Measurements from ENCODE around the gene FAM156B.
"Not testable (repeated sequence)": the region's sequence is repeated elsewhere in the genome, so short reads cannot be mapped to it uniquely, and the experiment has no call there.

The FAM156B gene, protein sequence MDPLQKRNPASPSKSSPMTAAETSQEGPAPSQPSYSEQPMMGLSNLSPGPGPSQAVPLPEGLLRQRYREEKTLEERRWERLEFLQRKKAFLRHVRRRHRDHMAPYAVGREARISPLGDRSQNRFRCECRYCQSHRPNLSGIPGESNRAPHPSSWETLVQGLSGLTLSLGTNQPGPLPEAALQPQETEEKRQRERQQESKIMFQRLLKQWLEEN

GRCh38 chrX:52896855-52897709 is at the start of gene FAM156B:
FAM156B (plus strand) TSS chrX:52897330; CDS start chrX:52907226, 9,896 bp downstream.
- ATAC-seq (replicated peaks; ENCODE audit: extremely low read depth, poor library complexity, severe bottlenecking) = peak; percentile 86
- H3K27me3 Mint-ChIP-seq; H3K36me3 Mint-ChIP-seq (ENCODE audit: insufficient read depth): not testable (repeated sequence)

DNA sequence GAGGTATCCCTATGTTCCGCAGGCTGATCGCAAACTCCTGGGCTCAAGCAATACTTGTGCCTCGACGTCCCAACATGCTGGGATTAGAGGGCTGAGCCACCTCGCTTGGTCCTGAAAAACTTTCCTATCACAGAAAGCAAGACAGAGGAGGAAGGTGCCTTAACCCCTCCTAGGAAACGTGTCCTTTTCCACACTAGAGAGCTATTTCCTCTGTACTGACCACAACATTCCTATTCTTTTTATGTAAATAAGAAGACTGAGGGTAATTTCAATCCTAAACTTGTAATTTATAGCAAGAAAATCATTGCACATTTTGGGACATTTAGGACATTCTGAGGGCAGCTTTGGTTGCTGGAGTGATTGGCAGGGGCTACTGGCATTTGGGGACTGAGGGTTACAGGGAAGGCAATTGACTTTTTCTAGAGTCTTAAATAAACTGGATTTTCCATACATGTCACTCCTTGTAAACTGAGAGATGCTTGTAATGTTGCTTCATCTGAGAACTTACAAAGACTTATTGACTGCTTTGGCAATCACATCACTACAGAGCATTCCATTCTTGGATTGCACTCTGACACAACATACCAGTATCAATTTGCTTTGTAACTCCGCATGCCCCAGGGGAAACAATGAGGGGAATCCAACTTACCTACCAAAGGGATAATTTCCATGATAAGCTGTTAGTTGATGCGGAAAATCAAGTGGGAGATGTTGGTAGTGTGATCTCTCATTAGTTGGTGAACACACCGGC is 44.8 kb upstream of the FAM156B start:
- DNase-seq (ENCODE audit: low spot score in 2 of 2) (no peak), ATAC-seq (replicated peaks; ENCODE audit: extremely low read depth, poor library complexity, severe bottlenecking) (no peak)
- no peaks in the 10 kb centered on the region for H3K4me1 Mint-ChIP-seq
- no peaks in the 10 kb centered on the region for H3K9me3 Mint-ChIP-seq
- H3K36me3 Mint-ChIP-seq (ENCODE audit: insufficient read depth) = no peaks in the 10 kb centered on the region
- no peak overlapping the region for H3K27ac Mint-ChIP-seq (ENCODE audit: low read depth)
- H3K27me3 Mint-ChIP-seq = peaks cover 40% of the 10 kb centered on the region
- H3K4me3 Mint-ChIP-seq = no peak overlapping the region

More at GRCh38 chrX:52896855-52897709, at the start of gene FAM156B:
- DNase-seq (ENCODE audit: low spot score in 2 of 2); H3K9me3 Mint-ChIP-seq; H3K27ac Mint-ChIP-seq (ENCODE audit: low read depth); H3K4me3 Mint-ChIP-seq; H3K4me1 Mint-ChIP-seq: not testable (repeated sequence)

DNA sequence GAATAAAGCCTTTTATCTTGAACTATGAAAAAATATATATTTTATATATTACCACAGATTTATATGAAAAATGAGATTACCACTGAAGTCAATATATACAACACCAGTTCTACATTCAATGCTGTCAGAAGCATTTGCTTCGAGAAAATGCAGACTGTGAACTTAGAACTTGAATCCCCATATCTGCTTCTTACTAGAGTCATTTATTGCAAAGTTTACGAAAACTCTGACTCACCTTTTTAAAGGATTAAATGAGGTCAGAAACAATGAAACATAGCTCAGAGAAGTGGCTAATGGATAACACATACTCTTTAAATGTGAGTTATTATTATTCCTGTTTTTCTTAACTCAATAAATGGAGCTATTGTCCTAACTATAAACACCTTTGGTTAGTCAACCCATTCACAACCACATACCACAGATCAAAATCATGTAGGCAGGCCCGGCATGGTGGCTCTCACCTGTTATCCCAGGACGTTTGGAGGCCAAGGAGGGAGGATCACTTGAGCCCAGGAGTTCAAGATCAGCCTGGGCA is 40.1 kb upstream of the FAM156B start:
- H3K36me3 Mint-ChIP-seq (ENCODE audit: insufficient read depth); DNase-seq (ENCODE audit: low spot score in 2 of 2); H3K4me1 Mint-ChIP-seq; ATAC-seq (replicated peaks; ENCODE audit: extremely low read depth, poor library complexity, severe bottlenecking); H3K4me3 Mint-ChIP-seq; H3K9me3 Mint-ChIP-seq; H3K27ac Mint-ChIP-seq (ENCODE audit: low read depth): not testable (repeated sequence)
- peaks cover 17% of the 10 kb centered on the region for H3K27me3 Mint-ChIP-seq

DNA sequence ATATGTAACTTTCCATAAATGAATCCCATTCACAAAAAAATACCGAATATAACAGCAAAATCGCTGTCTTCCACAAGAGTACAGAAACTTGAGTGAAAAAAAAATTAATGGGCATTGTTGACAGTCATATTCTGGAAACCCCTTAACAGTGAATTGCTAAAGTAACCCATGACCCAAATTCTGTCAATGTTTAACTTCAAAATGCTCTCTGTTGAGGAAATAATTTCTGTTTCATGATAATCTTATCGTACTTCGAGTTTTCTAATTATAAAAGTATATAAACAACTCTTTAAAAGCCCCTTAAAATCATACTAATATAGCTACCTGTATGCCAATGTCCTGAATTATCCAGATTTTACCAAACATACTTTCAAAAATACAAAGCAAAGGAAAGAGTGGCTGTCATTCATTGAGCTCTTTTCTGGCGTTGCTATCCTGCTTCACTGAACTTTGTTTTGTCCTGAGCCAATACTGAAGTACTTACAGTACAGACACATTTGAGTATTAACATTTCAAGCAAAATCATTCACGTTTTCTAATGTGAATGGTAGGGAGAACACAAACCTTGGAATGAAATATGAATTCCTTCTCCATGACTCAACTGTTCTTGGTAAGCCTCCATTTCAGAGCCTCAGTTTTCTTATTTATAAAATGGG is 31.7 kb upstream of the FAM156B start:
- DNase-seq (ENCODE audit: low spot score in 2 of 2) = no peak
- no peaks in the 10 kb centered on the region for H3K4me1 Mint-ChIP-seq
- H3K4me3 Mint-ChIP-seq = no peak overlapping the region
- H3K9me3 Mint-ChIP-seq = no peaks in the 10 kb centered on the region
- no peaks in the 10 kb centered on the region for H3K27me3 Mint-ChIP-seq
- no peaks in the 10 kb centered on the region for H3K36me3 Mint-ChIP-seq (ENCODE audit: insufficient read depth)
- no peak for ATAC-seq (replicated peaks; ENCODE audit: extremely low read depth, poor library complexity, severe bottlenecking)
- no peak overlapping the region for H3K27ac Mint-ChIP-seq (ENCODE audit: low read depth)

DNA sequence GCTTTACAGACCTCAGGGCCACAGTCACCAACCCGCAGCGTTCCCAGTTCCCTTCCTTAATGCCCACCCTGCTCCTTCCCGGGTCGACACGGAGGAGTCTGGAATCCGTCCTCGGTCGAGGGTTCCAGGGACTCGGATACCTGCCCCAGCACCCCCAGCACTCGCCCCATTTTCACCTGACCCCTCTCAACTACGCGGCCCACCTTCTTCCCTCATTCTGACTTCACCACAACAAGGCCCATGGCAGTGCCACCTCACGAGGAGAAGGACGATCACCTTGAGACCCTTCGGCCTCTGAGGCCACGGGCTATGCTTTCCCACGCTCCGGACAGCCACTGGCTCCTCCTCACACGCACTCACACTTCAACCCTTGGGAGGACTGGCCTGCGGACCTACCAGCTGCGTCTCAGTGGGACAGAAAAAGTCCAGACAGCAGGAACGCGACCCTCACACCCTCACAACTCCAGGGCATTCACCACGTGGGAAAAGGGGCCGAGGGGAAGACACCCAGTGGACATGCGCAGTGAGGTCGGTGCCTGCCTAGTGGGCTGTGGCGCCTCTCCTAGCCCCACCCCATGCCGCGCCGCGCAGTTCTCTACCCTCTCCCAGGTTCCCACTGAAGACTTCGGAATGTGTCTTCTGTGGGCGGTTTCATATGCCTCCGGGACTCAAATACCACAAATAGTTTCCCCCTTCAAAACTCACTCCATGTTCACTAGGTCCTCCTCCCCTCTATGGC is 29.4 kb upstream of the FAM156B start, which contains the start of gene XAGE3:
TSS of gene XAGE3 (minus strand) at position 474 of the 739 bp plus-strand sequence. CDS start 950 bp downstream, outside the sequence.
- no peak for DNase-seq (ENCODE audit: low spot score in 2 of 2)
- H3K27me3 Mint-ChIP-seq = peaks cover 8% of the 10 kb centered on the region
- H3K27ac Mint-ChIP-seq (ENCODE audit: low read depth) = no peak within 1 kb of the TSS
- no peak for ATAC-seq (replicated peaks; ENCODE audit: extremely low read depth, poor library complexity, severe bottlenecking)
- H3K4me1 Mint-ChIP-seq = no peaks in the 10 kb centered on the region
- no peak within 1 kb of the TSS for H3K4me3 Mint-ChIP-seq
- H3K9me3 Mint-ChIP-seq = no peaks in the 10 kb centered on the region
- H3K36me3 Mint-ChIP-seq (ENCODE audit: insufficient read depth) = no peaks in the 10 kb centered on the region

DNA sequence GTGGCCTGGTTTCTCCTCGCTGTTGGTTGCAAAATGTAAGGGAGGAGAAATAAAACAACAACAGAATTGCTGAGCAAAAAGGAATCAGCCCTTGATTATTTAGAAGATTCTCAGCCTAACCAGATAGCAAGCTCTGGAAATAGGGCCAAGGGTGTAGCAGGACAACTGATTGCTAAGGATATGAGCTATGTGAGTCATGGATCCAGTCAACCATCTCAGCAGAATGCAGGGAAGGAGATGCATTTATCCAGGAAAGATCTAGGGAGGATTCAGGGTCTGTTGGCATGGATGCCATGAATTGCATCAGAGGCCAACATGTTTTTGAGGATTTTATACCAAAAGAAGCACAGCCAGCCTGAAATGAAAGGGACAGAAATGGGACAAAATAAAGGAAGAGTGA is 27.1 kb upstream of the FAM156B start:
- peaks cover 12% of the 10 kb centered on the region for H3K27me3 Mint-ChIP-seq
- DNase-seq (ENCODE audit: low spot score in 2 of 2) (no peak), ATAC-seq (replicated peaks; ENCODE audit: extremely low read depth, poor library complexity, severe bottlenecking) (no peak)
- H3K27ac Mint-ChIP-seq (ENCODE audit: low read depth) = no peak overlapping the region
- no peak overlapping the region for H3K4me3 Mint-ChIP-seq
- peaks cover 2% of the 10 kb centered on the region for H3K36me3 Mint-ChIP-seq (ENCODE audit: insufficient read depth)
- no peaks in the 10 kb centered on the region for H3K4me1 Mint-ChIP-seq
- H3K9me3 Mint-ChIP-seq = no peaks in the 10 kb centered on the region

GRCh38 chrX:52873825-52874224 is 23.3 kb upstream of the FAM156B start:
- H3K9me3 Mint-ChIP-seq; H3K4me1 Mint-ChIP-seq; H3K4me3 Mint-ChIP-seq; ATAC-seq (replicated peaks; ENCODE audit: extremely low read depth, poor library complexity, severe bottlenecking); H3K36me3 Mint-ChIP-seq (ENCODE audit: insufficient read depth); DNase-seq (ENCODE audit: low spot score in 2 of 2): not testable (repeated sequence)
- Mint-ChIP-seq H3K27me3 (peaks cover 12% of the 10 kb centered on the region), H3K27ac (ENCODE audit: low read depth) (peak overlapping the region; percentile 46)

- Mint-ChIP-seq H3K9me3 (no peaks in the 10 kb centered on the region), H3K27ac (ENCODE audit: low read depth) (no peak overlapping the region), H3K36me3 (ENCODE audit: insufficient read depth) (peaks cover 2% of the 10 kb centered on the region), H3K4me3 (no peak overlapping the region), H3K27me3 (peaks cover 12% of the 10 kb centered on the region), H3K4me1 (no peaks in the 10 kb centered on the region)
- DNase-seq (ENCODE audit: low spot score in 2 of 2) = no peak
- ATAC-seq (replicated peaks; ENCODE audit: extremely low read depth, poor library complexity, severe bottlenecking) = no peak
These were observed 22.5 kb upstream of the FAM156B start for GRCh38 chrX:52874661-52875060.

DNA sequence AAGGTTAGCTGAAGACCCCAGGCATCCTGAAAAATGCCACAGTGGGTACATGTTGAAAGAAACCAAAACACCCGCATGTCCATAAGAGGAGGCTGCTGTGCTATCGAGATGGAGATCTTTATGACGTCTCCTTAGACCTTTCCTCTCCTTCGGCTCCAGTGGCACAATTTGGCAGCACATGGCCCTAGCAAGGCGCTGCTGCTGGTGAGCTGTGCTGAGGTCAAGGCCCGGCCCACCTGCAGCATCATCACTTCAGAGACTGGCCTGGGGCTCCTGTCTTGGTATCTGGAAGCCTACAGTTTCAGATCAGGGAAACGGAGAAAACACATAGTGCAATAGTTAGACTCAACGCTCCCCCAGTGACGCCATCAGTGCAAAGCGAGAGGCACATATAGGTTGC is 21.7 kb upstream of the FAM156B start:
- H3K36me3 Mint-ChIP-seq (ENCODE audit: insufficient read depth); H3K4me3 Mint-ChIP-seq; DNase-seq (ENCODE audit: low spot score in 2 of 2); H3K27ac Mint-ChIP-seq (ENCODE audit: low read depth); ATAC-seq (replicated peaks; ENCODE audit: extremely low read depth, poor library complexity, severe bottlenecking); H3K4me1 Mint-ChIP-seq; H3K9me3 Mint-ChIP-seq: not testable (repeated sequence)
- H3K27me3 Mint-ChIP-seq = peaks cover 12% of the 10 kb centered on the region

DNA sequence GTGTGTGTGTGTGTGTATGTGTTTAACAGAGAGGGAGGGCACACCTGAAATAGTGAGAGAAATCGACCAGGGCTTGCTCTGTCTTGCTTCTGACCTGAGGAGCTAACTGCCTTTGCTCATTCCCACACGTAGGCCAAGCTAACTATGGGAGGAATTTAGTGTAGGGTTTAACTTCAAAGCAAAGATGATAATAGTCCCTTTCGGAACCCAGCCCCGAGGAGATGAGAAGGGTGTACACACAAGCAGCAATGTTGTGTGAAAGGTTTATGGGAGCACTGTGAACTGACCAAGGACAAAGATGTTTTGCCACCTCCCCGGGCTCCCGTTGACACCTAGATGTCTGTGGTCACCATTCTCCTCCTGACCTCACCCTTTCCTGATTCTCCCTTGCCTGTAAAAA is 20.7 kb upstream of the FAM156B start:
- DNase-seq (ENCODE audit: low spot score in 2 of 2); H3K4me1 Mint-ChIP-seq; ATAC-seq (replicated peaks; ENCODE audit: extremely low read depth, poor library complexity, severe bottlenecking); H3K9me3 Mint-ChIP-seq; H3K4me3 Mint-ChIP-seq; H3K36me3 Mint-ChIP-seq (ENCODE audit: insufficient read depth); H3K27ac Mint-ChIP-seq (ENCODE audit: low read depth): not testable (repeated sequence)
- peaks cover 12% of the 10 kb centered on the region for H3K27me3 Mint-ChIP-seq

DNA sequence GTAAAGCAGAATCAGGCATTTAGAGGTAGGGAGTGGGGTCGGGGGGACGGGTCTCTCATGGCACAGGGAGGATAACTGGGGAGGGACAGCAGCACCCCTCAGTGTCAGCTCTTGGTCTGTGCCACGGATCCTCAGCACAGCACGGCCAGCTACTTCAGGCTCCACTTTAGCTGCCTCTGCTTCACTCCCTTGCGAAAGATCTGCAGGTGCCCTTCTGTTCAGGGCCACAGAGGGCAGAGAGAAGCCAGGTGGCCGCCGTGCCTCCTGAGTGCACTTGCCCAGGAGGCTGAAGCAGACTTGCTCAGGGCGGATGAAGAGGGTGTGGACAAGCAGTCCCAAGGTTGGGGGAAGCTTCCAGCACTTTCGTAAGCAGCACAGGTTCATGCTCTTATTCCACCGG is 9.7 kb upstream of the FAM156B start:
- H3K27me3 Mint-ChIP-seq; H3K36me3 Mint-ChIP-seq (ENCODE audit: insufficient read depth); ATAC-seq (replicated peaks; ENCODE audit: extremely low read depth, poor library complexity, severe bottlenecking); H3K9me3 Mint-ChIP-seq; H3K4me3 Mint-ChIP-seq; H3K4me1 Mint-ChIP-seq; H3K27ac Mint-ChIP-seq (ENCODE audit: low read depth); DNase-seq (ENCODE audit: low spot score in 2 of 2): not testable (repeated sequence)
